Mesenchymal stem cell (in vitro differentiated cells and primary cell): ENCODE measurements around the gene KIFC3.
"Not testable (repeated sequence)": the region's sequence is repeated elsewhere in the genome, so short reads cannot be mapped to it uniquely, and the experiment has no call there.

ENCODE experiments used
- DNase-seq: peaks from one replicate; pipeline ENCODE4 v3.0.0-alpha.2; 2013
- H2AFZ ChIP-seq: one replicate; pipeline ENCODE4 v1.6.1; 2013; ENCODE audit warnings: low read depth, mild to moderate bottlenecking, control low read depth, inconsistent platforms, low read length, moderate library complexity
- H2AK5ac ChIP-seq: 2 replicates; pipeline ENCODE4 v1.6.1; 2013; ENCODE audit warnings: low read length, moderate library complexity, mild to moderate bottlenecking, inconsistent platforms; ENCODE audit not compliant: severe bottlenecking
- H2BK120ac ChIP-seq: one replicate; pipeline ENCODE4 v1.6.1; 2013; ENCODE audit warnings: low read depth, mild to moderate bottlenecking, inconsistent platforms, low read length, moderate library complexity
- H2BK12ac ChIP-seq, 2 experiments: one replicate each; pipeline ENCODE4 v1.6.1; 2013; ENCODE audit warnings: inconsistent platforms in 2 of 2, low read length in 2 of 2, mild to moderate bottlenecking in 2 of 2, moderate library complexity in 2 of 2, control low read depth in 1 of 2
- H2BK15ac ChIP-seq: one replicate; pipeline ENCODE4 v1.6.1; 2013; ENCODE audit warnings: mild to moderate bottlenecking, low read depth, inconsistent platforms; ENCODE audit not compliant: poor library complexity, severe bottlenecking
- H2BK5ac ChIP-seq: 2 replicates; pipeline ENCODE4 v1.6.1; 2013; ENCODE audit warnings: low read depth, mild to moderate bottlenecking, low read length, control low read depth, inconsistent platforms; ENCODE audit not compliant: poor library complexity, severe bottlenecking
- H3K14ac ChIP-seq, 2 experiments: one replicate each; pipeline ENCODE4 v1.6.1; 2013; ENCODE audit warnings: inconsistent platforms in 2 of 2, low read length in 2 of 2, control low read depth in 1 of 2, mild to moderate bottlenecking in 1 of 2, moderate library complexity in 1 of 2
- H3K18ac ChIP-seq, 2 experiments: one replicate each; pipeline ENCODE4 v1.6.1; 2013; ENCODE audit warnings: inconsistent platforms in 2 of 2, low read length in 2 of 2, control low read depth in 1 of 2, low read depth in 1 of 2, mild to moderate bottlenecking in 1 of 2
- H3K23ac ChIP-seq, 2 experiments: one replicate each; pipeline ENCODE4 v1.6.1; 2013; ENCODE audit warnings: inconsistent platforms in 2 of 2, low read length in 2 of 2, mild to moderate bottlenecking in 2 of 2, moderate library complexity in 2 of 2, control low read depth in 1 of 2
- H3K27ac ChIP-seq: 2 replicates; pipeline ENCODE4 v1.5.1; 2013; ENCODE audit warnings: mild to moderate bottlenecking, moderate library complexity, low read length, control low read depth, inconsistent platforms; ENCODE audit not compliant: poor library complexity, severe bottlenecking
- H3K27me3 ChIP-seq, 2 experiments: 2 replicates each; pipeline versions ENCODE4 v1.6.1 to v1.7.0; 2013; ENCODE audit warnings: low read length in 2 of 2, mild to moderate bottlenecking in 2 of 2, moderate library complexity in 2 of 2, control low read depth in 1 of 2, inconsistent platforms in 1 of 2; ENCODE audit not compliant: control insufficient read depth in 1 of 2, insufficient read depth in 1 of 2
- H3K36me3 ChIP-seq, 2 experiments: 2 replicates each; pipeline versions ENCODE4 v1.6.1 to v1.7.0; 2013; ENCODE audit warnings: low read length in 2 of 2, control low read depth in 1 of 2, inconsistent platforms in 1 of 2, low read depth in 1 of 2, mild to moderate bottlenecking in 1 of 2; ENCODE audit not compliant: insufficient read depth in 2 of 2, control insufficient read depth in 1 of 2
- H3K4ac ChIP-seq, 2 experiments: one replicate each; pipeline ENCODE4 v1.6.1; 2013; ENCODE audit warnings: inconsistent platforms in 2 of 2, low read length in 2 of 2, mild to moderate bottlenecking in 2 of 2, moderate library complexity in 2 of 2, control low read depth in 1 of 2, low read depth in 1 of 2
- H3K4me1 ChIP-seq: 2 replicates; pipeline ENCODE4 v1.6.1; 2013; ENCODE audit warnings: low read depth, low read length, control low read depth; ENCODE audit not compliant: control insufficient read depth, insufficient read depth
- H3K4me2 ChIP-seq: 2 replicates; pipeline ENCODE4 v1.6.1; 2013; ENCODE audit warnings: low read length, mild to moderate bottlenecking, inconsistent platforms; ENCODE audit not compliant: poor library complexity, severe bottlenecking
- H3K4me3 ChIP-seq, 2 experiments: 2 replicates each; pipeline versions ENCODE4 v1.5.1 to v1.7.0; 2013; ENCODE audit warnings: low read length in 2 of 2, mild to moderate bottlenecking in 2 of 2, control low read depth in 1 of 2, low read depth in 1 of 2; ENCODE audit not compliant: insufficient read depth in 1 of 2
- H3K79me1 ChIP-seq: replicated peaks from 2 replicates; pipeline ENCODE4 v1.6.1; 2013; ENCODE audit warnings: mild to moderate bottlenecking, control low read depth, low read length, inconsistent platforms; ENCODE audit not compliant: poor library complexity, severe bottlenecking
- H3K9ac ChIP-seq: 2 replicates; pipeline ENCODE4 v1.7.0; 2013; ENCODE audit warnings: mild to moderate bottlenecking, low read length, moderate library complexity
- H3K9me3 ChIP-seq: 2 replicates; pipeline ENCODE4 v1.7.0; 2013; ENCODE audit warnings: mild to moderate bottlenecking, low read length; ENCODE audit not compliant: control insufficient read depth
- H4K8ac ChIP-seq: one replicate; pipeline ENCODE4 v1.6.1; 2013; ENCODE audit warnings: inconsistent platforms, mild to moderate bottlenecking, low read length, moderate library complexity
- H4K91ac ChIP-seq: one replicate; pipeline ENCODE4 v1.6.1; 2013; ENCODE audit warnings: mild to moderate bottlenecking, low read length, inconsistent platforms
- WGBS: methylation state at CpG from one replicate; pipeline ENCODE4 v1.1.7; 2013; ENCODE audit warnings: mixed read lengths; 5-methylcytosine and 5-hydroxymethylcytosine counted together

KIFC3 gene

DNA sequence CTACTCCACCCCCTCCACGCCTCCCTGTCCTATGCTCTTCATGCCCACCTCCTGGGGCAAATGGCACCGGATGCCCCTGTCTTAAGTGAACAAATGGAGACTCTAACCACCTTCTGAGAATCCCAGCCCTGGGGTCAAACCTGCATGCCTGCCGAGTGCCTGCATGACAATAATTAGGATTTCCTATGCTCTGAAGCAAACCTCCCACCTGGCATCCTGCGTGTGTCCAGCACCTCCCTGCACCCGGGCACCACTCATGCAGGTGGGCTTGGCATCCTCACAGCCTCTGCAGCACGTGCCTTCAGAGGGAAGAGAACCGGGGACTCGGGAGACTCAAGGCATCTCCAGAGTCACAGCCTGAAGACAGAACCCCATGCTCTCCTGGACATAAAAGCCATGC lies 11.2 kb upstream of the KIFC3 start:
- peak overlapping the region; percentile 84 for H2AK5ac ChIP-seq
- H3K4me3 ChIP-seq = no peak overlapping the region
- H3K23ac ChIP-seq = peak overlapping the region in 1 of 2 experiments; percentile 38
- no peaks in the 10 kb centered on the region for H3K9me3 ChIP-seq
- H3K18ac ChIP-seq = no peak overlapping the region
- H2BK5ac ChIP-seq = no peak overlapping the region
- no peak overlapping the region for H3K4me2 ChIP-seq
- WGBS = 89% methylated on average over 8 of the region's 8 CpGs
- H2BK15ac ChIP-seq = no peak overlapping the region
- no peak overlapping the region for H2AFZ ChIP-seq
- peaks cover 58% of the 10 kb centered on the region for H3K4me1 ChIP-seq
- H3K27me3 ChIP-seq = peaks cover 0 to 6% of the 10 kb centered on the region in 2 experiments
- no peak overlapping the region for H2BK120ac ChIP-seq
- H3K36me3 ChIP-seq = peaks cover 0 to 12% of the 10 kb centered on the region in 2 experiments
- no peak for DNase-seq
- peaks cover 10% of the 10 kb centered on the region for H3K79me1 ChIP-seq
- no peak overlapping the region for H3K9ac ChIP-seq
- no peak overlapping the region for H3K4ac ChIP-seq
- H3K14ac ChIP-seq = no peak overlapping the region
- no peak overlapping the region for H3K27ac ChIP-seq
- no peak overlapping the region for H4K8ac ChIP-seq
- H4K91ac ChIP-seq = no peak overlapping the region
- H2BK12ac ChIP-seq = no peak overlapping the region

DNA sequence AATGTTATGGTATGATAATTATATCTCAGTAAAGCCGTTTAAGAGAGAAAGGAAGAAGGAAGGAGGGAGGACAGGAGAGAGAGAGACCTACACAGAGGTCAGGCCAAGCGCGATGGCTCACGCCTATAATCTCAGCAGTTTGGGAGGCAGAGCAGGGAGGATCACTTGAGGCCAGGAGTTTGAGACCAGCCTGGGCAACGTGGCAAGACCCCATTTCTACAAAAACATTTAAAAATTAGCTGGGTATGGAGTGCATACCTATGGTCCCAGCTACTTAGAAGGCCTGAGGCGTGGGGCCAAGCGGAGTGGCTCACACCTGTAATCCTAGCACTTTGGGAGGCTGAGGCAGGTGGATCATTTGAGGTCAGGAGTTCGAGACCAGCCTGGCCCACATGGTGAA lies 9.0 kb upstream of the KIFC3 start:
- not testable (repeated sequence) for H2AK5ac ChIP-seq, H4K91ac ChIP-seq, DNase-seq, H3K4me3 ChIP-seq, H3K4ac ChIP-seq, H3K4me2 ChIP-seq, H3K18ac ChIP-seq, H3K27me3 ChIP-seq, H2BK120ac ChIP-seq, H2AFZ ChIP-seq, H4K8ac ChIP-seq, H3K9me3 ChIP-seq, H3K23ac ChIP-seq, H2BK12ac ChIP-seq, H2BK15ac ChIP-seq, H2BK5ac ChIP-seq, H3K14ac ChIP-seq, H3K9ac ChIP-seq
- 92% methylated on average over 6 of the region's 8 CpGs for WGBS
- Histone ChIP-seq H3K27ac (peak overlapping the region; percentile 44), H3K79me1 (peaks cover 10% of the 10 kb centered on the region), H3K36me3 (peaks cover 0 to 12% of the 10 kb centered on the region in 2 experiments), H3K4me1 (peaks cover 59% of the 10 kb centered on the region)

- Histone ChIP-seq H3K79me1 (peaks cover 11% of the 10 kb centered on the region), H3K27me3 (peaks cover 0 to 9% of the 10 kb centered on the region in 2 experiments), H3K14ac (peak overlapping the region in 1 of 2 experiments; percentile 31), H3K9me3 (no peaks in the 10 kb centered on the region), H3K9ac (peak overlapping the region; percentile 9), H3K4me3 (no peak overlapping the region), H2BK12ac (peak overlapping the region; percentile 41 to 98), H2AFZ (no peak overlapping the region), H2BK5ac (peak overlapping the region; percentile 89), H3K27ac (peak overlapping the region; percentile 94), H2AK5ac (peak overlapping the region; percentile 90), H3K4me2 (no peak overlapping the region), H3K36me3 (peaks cover 0 to 9% of the 10 kb centered on the region in 2 experiments), H4K91ac (peak overlapping the region; percentile 81), H2BK120ac (no peak overlapping the region), H4K8ac (no peak overlapping the region), H2BK15ac (no peak overlapping the region), H3K18ac (peak overlapping the region; percentile 73 to 85), H3K4me1 (peaks cover 53% of the 10 kb centered on the region), H3K4ac (peak overlapping the region in 1 of 2 experiments; percentile 58), H3K23ac (no peak overlapping the region)
- WGBS = 24% methylated on average over 14 of the region's 14 CpGs
- DNase-seq = peak; percentile 95
Observed at GRCh38 chr16:57810197-57811031, 8.1 kb upstream of the KIFC3 start.
